ENCODE results near the gene RERE.

DNA sequence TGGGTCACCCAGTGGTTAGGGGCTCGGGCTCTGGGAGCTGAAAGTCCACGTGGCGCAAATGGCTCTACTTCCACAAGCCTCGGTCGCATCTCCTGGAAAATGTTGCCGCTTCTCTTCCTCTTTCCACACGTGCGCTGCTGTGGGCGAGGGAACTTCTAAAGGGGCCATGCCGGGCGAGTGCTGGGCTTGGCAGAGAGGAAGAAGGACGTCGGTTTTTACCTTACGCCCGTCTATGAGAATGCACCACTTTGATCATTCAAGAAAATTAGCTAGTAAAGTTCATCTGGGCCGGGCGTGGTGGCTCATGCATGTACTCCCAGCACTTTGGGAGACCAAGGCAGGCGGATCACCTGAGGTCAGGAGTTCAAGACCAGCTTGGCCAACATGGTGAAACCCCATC lies 489.2 kb downstream of the RERE start:
- TF ChIP-seq SUZ12 (IDR thresholded peaks at IDR 0.05) (no peak), FOXK2 (IDR thresholded peaks at IDR 0.05) (no peak), CTBP1 (IDR thresholded peaks at IDR 0.05; ENCODE audit: borderline replicate concordance) (no peak), FOXA1 (IDR thresholded peaks at IDR 0.05) (no peak), FOXM1 (IDR thresholded peaks at IDR 0.05; ENCODE audit: borderline replicate concordance) (no peak), ELF4 (IDR thresholded peaks at IDR 0.05) (no peak), SP1 (IDR thresholded peaks at IDR 0.05) (no peak), L3MBTL2 (conservative IDR thresholded peaks at IDR 0.05) (no peak), HDGF (IDR thresholded peaks at IDR 0.05; ENCODE audit: borderline replicate concordance) (no peak), TARDBP (IDR thresholded peaks at IDR 0.05) (no peak), LEF1 (IDR thresholded peaks at IDR 0.05; ENCODE audit: borderline replicate concordance) (no peak)
- TF ChIP-seq, protein P1, sequence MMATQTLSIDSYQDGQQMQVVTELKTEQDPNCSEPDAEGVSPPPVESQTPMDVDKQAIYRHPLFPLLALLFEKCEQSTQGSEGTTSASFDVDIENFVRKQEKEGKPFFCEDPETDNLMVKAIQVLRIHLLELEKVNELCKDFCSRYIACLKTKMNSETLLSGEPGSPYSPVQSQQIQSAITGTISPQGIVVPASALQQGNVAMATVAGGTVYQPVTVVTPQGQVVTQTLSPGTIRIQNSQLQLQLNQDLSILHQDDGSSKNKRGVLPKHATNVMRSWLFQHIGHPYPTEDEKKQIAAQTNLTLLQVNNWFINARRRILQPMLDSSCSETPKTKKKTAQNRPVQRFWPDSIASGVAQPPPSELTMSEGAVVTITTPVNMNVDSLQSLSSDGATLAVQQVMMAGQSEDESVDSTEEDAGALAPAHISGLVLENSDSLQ (IDR thresholded peaks at IDR 0.05), result no peak
